Activated CD4-positive, alpha-beta memory T cell treated with anti-CD3 and anti-CD28 coated beads for 36 hours (primary cell): ENCODE data around the gene ZNF334. TPM values are rescaled to one million over a fixed set of nuclear protein-coding genes. Genes with fewer than 3 reads are reported as not detected.

ENCODE experiments used
- CTCF ChIA-PET: fragments of 350-600 bp; sonication (Branson Sonifier 250); formaldehyde crosslinking; loops from one replicate; lab custom pipeline; 2021; ENCODE audit warnings: antibody characterized with exemption, inconsistent platforms; lab: Charles Lee
- POLR2A ChIA-PET: fragments of 350-600 bp; sonication (Branson Sonifier 250); formaldehyde crosslinking; loops from one replicate; lab custom pipeline; 2021; ENCODE audit warnings: antibody characterized with exemption; lab: Charles Lee
- DNase-seq: peaks from one replicate; pipeline ENCODE4 v3.0.0-alpha.2; 2020
- H3K27ac Mint-ChIP-seq: one replicate; pipeline ENCODE4 v1.8.0; 2021; ENCODE audit warnings: mixed read lengths
- H3K27me3 Mint-ChIP-seq: one replicate; pipeline ENCODE4 v1.8.0; 2021; ENCODE audit warnings: mixed read lengths
- H3K36me3 Mint-ChIP-seq: one replicate; pipeline ENCODE4 v1.8.0; 2021; ENCODE audit warnings: mixed read lengths
- H3K4me1 Mint-ChIP-seq: one replicate; pipeline ENCODE4 v1.8.0; 2021; ENCODE audit warnings: low read depth, mixed read lengths
- H3K4me3 Mint-ChIP-seq: one replicate; pipeline ENCODE4 v1.8.0; 2021; ENCODE audit warnings: mild to moderate bottlenecking, mixed read lengths
- H3K9me3 Mint-ChIP-seq: one replicate; pipeline ENCODE4 v1.8.0; 2021; ENCODE audit warnings: mixed read lengths
- intact Hi-C: fragments of 100-400 bp; cut with micrococcal nuclease; formaldehyde crosslinking; loops from one replicate; pipeline ENCODE4 v1.15.1; 2023
- total RNA-seq, 2 experiments: library from RNA; stranded (reverse); gene quantifications; one replicate each; pipeline ENCODE4 v1.2.3, GENCODE V29; 2021

The ZNF334 gene
- total RNA-seq, 2 experiments from 2014 or later, result 1.1 to 2.2 TPM

GRCh38 chr20:46545077-46545826 is 31.9 kb upstream of the ZNF334 start:
- DNase-seq, result peak; percentile 80
- no peaks in the 10 kb centered on the region for H3K36me3 Mint-ChIP-seq
- POLR2A ChIA-PET, result interaction anchor here (1.3 to 1.8 kb wide), 4 partner anchors 8 to 144 kb away, joined by 4 to 10 read pairs (median 6); partner anchors contain the start of gene TP53RK
- CTCF ChIA-PET, result interaction anchor here (0.6 to 2.3 kb wide), 12 partner anchors 9 to 144 kb away, joined by 3 to 24 read pairs (median 6); partner anchors contain the start of genes ELMO2, TP53RK and ZNF334
- intact Hi-C loops, result loop anchor here (1.0 to 2.0 kb wide), 4 partner anchors 13 to 144 kb away; partner anchors contain the start of genes TP53RK and ZNF334
- peak overlapping the region; percentile 88 for H3K27ac Mint-ChIP-seq
- peaks cover 4% of the 10 kb centered on the region for H3K27me3 Mint-ChIP-seq
- no peaks in the 10 kb centered on the region for H3K9me3 Mint-ChIP-seq
- H3K4me1 Mint-ChIP-seq, result peaks cover 15% of the 10 kb centered on the region
- H3K4me3 Mint-ChIP-seq, result peak overlapping the region; percentile 31

- H3K36me3 Mint-ChIP-seq, result no peaks in the 10 kb centered on the region
- no peak for DNase-seq
- ChIA-PET POLR2A (interaction anchor here (1.3 to 1.8 kb wide), 4 partner anchors 8 to 145 kb away, joined by 4 to 10 read pairs (median 6); partner anchors contain the start of gene TP53RK), CTCF (interaction anchor here (0.6 to 2.3 kb wide), 14 partner anchors 10 to 145 kb away, joined by 3 to 24 read pairs (median 5); partner anchors contain the start of genes ELMO2, TP53RK and ZNF334)
- no peak overlapping the region for H3K4me3 Mint-ChIP-seq
- H3K27ac Mint-ChIP-seq, result no peak overlapping the region
- H3K4me1 Mint-ChIP-seq, result peaks cover 15% of the 10 kb centered on the region
- H3K9me3 Mint-ChIP-seq, result no peaks in the 10 kb centered on the region
- intact Hi-C loops, result loop anchor here (2.0 kb wide), 2 partner anchors 136 to 144 kb away; partner anchors contain the start of gene TP53RK
- H3K27me3 Mint-ChIP-seq, result peaks cover 4% of the 10 kb centered on the region
Measured at GRCh38 chr20:46544576-46544975, 31.2 kb upstream of the ZNF334 start.

DNA sequence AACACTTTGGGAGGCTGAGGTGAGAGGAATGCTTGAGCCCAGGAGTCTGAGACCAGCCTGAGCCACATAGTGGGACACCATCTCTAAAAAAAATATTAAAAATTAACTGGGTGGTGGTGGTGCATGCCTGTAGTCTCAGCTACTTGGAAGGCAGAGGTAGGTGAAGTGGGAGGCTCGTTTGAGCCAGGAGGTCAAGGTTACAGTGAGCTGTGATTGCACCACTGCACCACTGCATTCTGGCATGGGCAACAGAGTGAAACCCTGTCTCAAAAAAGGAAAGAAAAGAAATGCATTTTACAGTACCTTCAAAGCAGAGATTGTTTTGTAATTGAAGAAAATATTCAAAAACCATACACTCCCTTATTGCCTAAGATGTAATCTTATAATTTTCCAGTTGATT is 30.6 kb upstream of the ZNF334 start:
- ChIA-PET CTCF (interaction anchor here (0.6 to 2.3 kb wide), 10 partner anchors 11 to 143 kb away, joined by 3 to 24 read pairs (median 6); partner anchors contain the start of genes ELMO2 and ZNF334), POLR2A (interaction anchor here (1.3 to 1.5 kb wide), 2 partner anchors 14 to 145 kb away, joined by 4 to 7 read pairs; partner anchors contain the start of gene TP53RK)
- Mint-ChIP-seq H3K36me3 (no peaks in the 10 kb centered on the region), H3K9me3 (no peaks in the 10 kb centered on the region), H3K27ac (no peak overlapping the region), H3K4me3 (no peak overlapping the region), H3K4me1 (peaks cover 15% of the 10 kb centered on the region), H3K27me3 (peaks cover 9% of the 10 kb centered on the region)
- intact Hi-C loops, result loop anchor here (2.0 kb wide), 2 partner anchors 137 to 145 kb away; partner anchors contain the start of gene TP53RK
- DNase-seq, result no peak

- ChIA-PET POLR2A (no interaction called here), CTCF (no interaction called here)
- DNase-seq, result no peak
- Mint-ChIP-seq H3K27ac (no peak overlapping the region), H3K4me1 (peaks cover 15% of the 10 kb centered on the region), H3K4me3 (no peak overlapping the region), H3K27me3 (peaks cover 16% of the 10 kb centered on the region), H3K9me3 (no peaks in the 10 kb centered on the region), H3K36me3 (no peaks in the 10 kb centered on the region)
- intact Hi-C loops, result no loop called here
Measured at GRCh38 chr20:46543033-46543432, 29.7 kb upstream of the ZNF334 start.

GRCh38 chr20:46541229-46541935 is 28.0 kb upstream of the ZNF334 start:
- intact Hi-C loops, result no loop called here
- no peak overlapping the region for H3K27ac Mint-ChIP-seq
- H3K9me3 Mint-ChIP-seq, result no peaks in the 10 kb centered on the region
- peaks cover 15% of the 10 kb centered on the region for H3K4me1 Mint-ChIP-seq
- no peak overlapping the region for H3K4me3 Mint-ChIP-seq
- ChIA-PET CTCF (no interaction called here), POLR2A (no interaction called here)
- H3K27me3 Mint-ChIP-seq, result peaks cover 20% of the 10 kb centered on the region
- no peak for DNase-seq
- H3K36me3 Mint-ChIP-seq, result no peaks in the 10 kb centered on the region

- DNase-seq, result no peak
- Mint-ChIP-seq H3K27me3 (peaks cover 23% of the 10 kb centered on the region), H3K36me3 (no peaks in the 10 kb centered on the region), H3K9me3 (no peaks in the 10 kb centered on the region), H3K27ac (no peak overlapping the region), H3K4me3 (no peak overlapping the region), H3K4me1 (no peaks in the 10 kb centered on the region)
- CTCF ChIA-PET, result interaction anchor here (1.1 to 1.5 kb wide), 2 partner anchors 140 to 407 kb away, joined by 3 read pairs; no protein-coding TSS in a partner anchor
- POLR2A ChIA-PET, result no interaction called here
- intact Hi-C loops, result no loop called here
Measured at GRCh38 chr20:46539113-46539512, 25.8 kb upstream of the ZNF334 start.

- CTCF ChIA-PET, result interaction anchor here (0.9 kb wide), 1 partner anchor 32 kb away, joined by 3 read pairs; no protein-coding TSS in a partner anchor
- intact Hi-C loops, result no loop called here
- H3K4me1 Mint-ChIP-seq, result no peaks in the 10 kb centered on the region
- H3K36me3 Mint-ChIP-seq, result no peaks in the 10 kb centered on the region
- no peaks in the 10 kb centered on the region for H3K9me3 Mint-ChIP-seq
- POLR2A ChIA-PET, result no interaction called here
- no peak overlapping the region for H3K4me3 Mint-ChIP-seq
- H3K27me3 Mint-ChIP-seq, result peaks cover 14% of the 10 kb centered on the region
- DNase-seq, result no peak
- H3K27ac Mint-ChIP-seq, result no peak overlapping the region
Measured at GRCh38 chr20:46530640-46531039, 17.3 kb upstream of the ZNF334 start.

- Mint-ChIP-seq H3K36me3 (no peaks in the 10 kb centered on the region), H3K4me1 (no peaks in the 10 kb centered on the region), H3K9me3 (peaks cover 6% of the 10 kb centered on the region), H3K4me3 (no peak overlapping the region), H3K27ac (no peak overlapping the region), H3K27me3 (peaks cover 8% of the 10 kb centered on the region)
- DNase-seq, result no peak
- intact Hi-C loops, result no loop called here
- CTCF ChIA-PET, result interaction anchor here (1.2 to 8.5 kb wide), 3 partner anchors 21 to 158 kb away, joined by 5 to 103 read pairs (median 8); no protein-coding TSS in a partner anchor
- POLR2A ChIA-PET, result no interaction called here
Measured at GRCh38 chr20:46523696-46524328, 10.5 kb upstream of the ZNF334 start.

- no peak for DNase-seq
- ChIA-PET CTCF (interaction anchor here (1.2 to 8.5 kb wide), 3 partner anchors 21 to 158 kb away, joined by 6 to 103 read pairs (median 8); no protein-coding TSS in a partner anchor), POLR2A (no interaction called here)
- Mint-ChIP-seq H3K36me3 (no peaks in the 10 kb centered on the region), H3K4me1 (no peaks in the 10 kb centered on the region), H3K27me3 (peaks cover 8% of the 10 kb centered on the region), H3K4me3 (no peak overlapping the region), H3K27ac (no peak overlapping the region), H3K9me3 (peaks cover 6% of the 10 kb centered on the region)
- intact Hi-C loops, result no loop called here
Measured at GRCh38 chr20:46523108-46523507, 9.7 kb upstream of the ZNF334 start.

DNA sequence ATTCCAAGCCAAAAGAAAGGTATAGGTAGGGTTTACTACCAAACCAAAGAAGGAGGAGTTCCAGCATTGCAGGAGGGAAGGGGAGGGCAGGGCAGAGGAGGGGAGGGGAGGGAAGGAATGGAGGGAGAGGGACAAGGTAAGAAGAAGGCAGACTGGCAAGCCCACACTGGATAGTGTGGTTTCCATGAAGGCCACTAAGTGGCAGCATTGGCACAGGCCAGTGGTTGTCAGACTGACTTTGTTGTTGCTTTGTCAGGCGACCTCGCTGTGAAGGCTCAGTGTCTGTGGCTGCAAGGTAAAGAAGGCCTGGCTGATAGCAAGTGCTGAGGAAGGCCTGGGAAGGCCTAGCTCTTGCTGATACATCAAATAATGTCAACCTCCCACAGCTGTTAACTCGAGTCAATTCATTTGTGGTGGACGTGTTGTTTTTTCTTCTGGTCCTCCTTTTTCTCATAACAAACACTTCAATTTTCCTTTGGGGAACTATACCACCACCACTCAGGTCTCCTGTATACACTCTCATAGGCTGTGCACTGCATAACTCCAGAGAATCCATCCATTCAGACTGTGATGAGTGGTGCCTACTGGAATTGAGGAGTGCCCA is 7.7 kb upstream of the ZNF334 start:
- Mint-ChIP-seq H3K36me3 (no peaks in the 10 kb centered on the region), H3K4me1 (no peaks in the 10 kb centered on the region), H3K27ac (no peak overlapping the region), H3K9me3 (peaks cover 6% of the 10 kb centered on the region), H3K4me3 (no peak overlapping the region), H3K27me3 (peaks cover 11% of the 10 kb centered on the region)
- intact Hi-C loops, result loop anchor here (1.0 kb wide), 1 partner anchor 160 kb away; no protein-coding TSS in a partner anchor
- DNase-seq, result peak; percentile 65
- ChIA-PET CTCF (interaction anchor here (1.1 to 8.5 kb wide), 7 partner anchors 9 to 232 kb away, joined by 3 to 103 read pairs (median 4); partner anchors contain the start of gene TP53RK), POLR2A (interaction anchor here (0.5 kb wide), 1 partner anchor 207 kb away, joined by 3 read pairs; no protein-coding TSS in a partner anchor)

DNA sequence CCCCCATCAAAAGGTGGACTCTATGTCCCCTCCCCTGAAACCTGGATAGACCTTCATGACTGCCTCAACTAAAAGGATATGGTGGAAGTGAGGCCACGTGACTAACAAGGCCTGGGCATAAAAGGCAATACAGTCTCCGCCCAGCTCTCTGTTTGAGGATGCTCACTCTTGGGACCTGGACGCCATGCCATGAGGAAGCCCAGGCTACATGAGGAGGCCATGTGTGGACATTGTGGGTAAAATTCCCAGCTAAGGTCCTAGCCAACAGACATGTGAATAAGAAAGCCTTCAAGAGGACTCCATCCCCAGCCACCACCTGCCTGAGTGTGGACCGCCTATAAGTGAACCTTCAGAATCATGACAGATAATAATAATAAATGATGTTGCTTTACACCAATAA is 7.2 kb upstream of the ZNF334 start:
- no peak overlapping the region for H3K4me3 Mint-ChIP-seq
- H3K36me3 Mint-ChIP-seq, result no peaks in the 10 kb centered on the region
- DNase-seq, result no peak
- peaks cover 11% of the 10 kb centered on the region for H3K27me3 Mint-ChIP-seq
- ChIA-PET POLR2A (no interaction called here), CTCF (interaction anchor here (1.2 to 8.5 kb wide), 6 partner anchors 8 to 233 kb away, joined by 3 to 103 read pairs (median 5); partner anchors contain the start of gene TP53RK)
- no peaks in the 10 kb centered on the region for H3K4me1 Mint-ChIP-seq
- H3K9me3 Mint-ChIP-seq, result peaks cover 6% of the 10 kb centered on the region
- intact Hi-C loops, result no loop called here
- no peak overlapping the region for H3K27ac Mint-ChIP-seq
